ENCODE results near the gene TTYH1. TPM values are rescaled to one million over a fixed set of nuclear protein-coding genes. Genes with fewer than 3 reads are reported as not detected.
A peak's percentile ranks its signal among the peaks of the same experiment; 100 is the strongest.

TTYH1 gene
- total and polyA plus RNA-seq, 9 of the 15 experiments (the other 6 are each of a cell fraction or from before 2014, with no cell fraction given) = 0.08 TPM; not detected in 8

DNA sequence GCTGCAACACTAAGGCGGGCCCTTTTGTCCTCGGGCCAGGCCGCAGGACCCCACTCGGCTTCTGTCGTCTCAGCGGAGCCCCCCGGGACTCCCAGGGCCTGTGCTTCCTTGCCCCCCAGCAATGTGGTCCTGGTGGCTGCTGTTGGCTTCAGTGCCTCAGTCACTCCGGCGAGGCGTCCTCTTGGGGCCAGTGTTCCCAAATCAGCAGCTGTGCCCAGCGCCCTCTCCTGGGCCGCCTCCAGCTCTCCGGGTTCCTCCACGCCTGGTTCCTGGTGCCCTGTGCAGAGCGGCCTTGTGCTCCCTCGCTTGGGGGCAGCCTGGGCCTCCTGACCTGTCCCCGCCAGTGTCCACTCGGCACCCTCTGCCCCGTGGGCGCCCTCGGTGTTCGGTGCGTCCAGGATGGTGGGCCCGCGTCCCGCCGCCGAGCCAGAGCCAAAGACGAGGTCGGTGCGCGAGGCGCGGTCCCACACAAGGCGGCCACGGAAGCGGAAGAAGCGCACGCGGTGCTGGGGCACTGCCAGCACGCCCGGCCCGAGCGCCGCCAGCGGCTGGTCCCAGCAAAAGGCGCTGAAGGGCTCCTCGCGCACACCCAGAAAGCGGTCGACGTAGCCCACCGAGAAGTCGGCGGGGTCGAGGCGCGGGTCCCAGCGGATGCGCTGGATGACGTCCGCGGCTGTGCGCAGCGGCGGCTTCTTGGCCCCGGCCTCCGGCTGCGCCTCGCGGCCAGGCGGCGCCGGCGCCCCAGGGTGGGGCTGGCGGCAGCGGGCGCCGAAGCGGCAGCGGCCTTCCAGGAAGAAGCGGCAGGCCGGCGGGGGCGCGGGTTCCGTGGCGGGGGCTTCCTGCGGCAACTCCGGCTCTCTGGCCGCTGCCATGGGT is 47.6 kb downstream of the TTYH1 start (continued):
- TF ChIP-seq, protein P1, sequence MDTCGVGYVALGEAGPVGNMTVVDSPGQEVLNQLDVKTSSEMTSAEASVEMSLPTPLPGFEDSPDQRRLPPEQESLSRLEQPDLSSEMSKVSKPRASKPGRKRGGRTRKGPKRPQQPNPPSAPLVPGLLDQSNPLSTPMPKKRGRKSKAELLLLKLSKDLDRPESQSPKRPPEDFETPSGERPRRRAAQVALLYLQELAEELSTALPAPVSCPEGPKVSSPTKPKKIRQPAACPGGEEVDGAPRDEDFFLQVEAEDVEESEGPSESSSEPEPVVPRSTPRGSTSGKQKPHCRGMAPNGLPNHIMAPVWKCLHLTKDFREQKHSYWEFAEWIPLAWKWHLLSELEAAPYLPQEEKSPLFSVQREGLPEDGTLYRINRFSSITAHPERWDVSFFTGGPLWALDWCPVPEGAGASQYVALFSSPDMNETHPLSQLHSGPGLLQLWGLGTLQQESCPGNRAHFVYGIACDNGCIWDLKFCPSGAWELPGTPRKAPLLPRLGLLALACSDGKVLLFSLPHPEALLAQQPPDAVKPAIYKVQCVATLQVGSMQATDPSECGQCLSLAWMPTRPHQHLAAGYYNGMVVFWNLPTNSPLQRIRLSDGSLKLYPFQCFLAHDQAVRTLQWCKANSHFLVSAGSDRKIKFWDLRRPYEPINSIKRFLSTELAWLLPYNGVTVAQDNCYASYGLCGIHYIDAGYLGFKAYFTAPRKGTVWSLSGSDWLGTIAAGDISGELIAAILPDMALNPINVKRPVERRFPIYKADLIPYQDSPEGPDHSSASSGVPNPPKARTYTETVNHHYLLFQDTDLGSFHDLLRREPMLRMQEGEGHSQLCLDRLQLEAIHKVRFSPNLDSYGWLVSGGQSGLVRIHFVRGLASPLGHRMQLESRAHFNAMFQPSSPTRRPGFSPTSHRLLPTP (IDR thresholded peaks at IDR 0.05; ENCODE audit: borderline replicate concordance, extremely low read depth, insufficient read length) = no peak
- TF ChIP-seq GTF2E2 (tag; IDR thresholded peaks at IDR 0.05) (no peak), NR2C2 (CRISPR knock-in tag; IDR thresholded peaks at IDR 0.05) (no peak), NR2C2 (tag; IDR thresholded peaks at IDR 0.05) (no peak), SUPT5H (IDR thresholded peaks at IDR 0.05) (peak; percentile 79), KAT2B (IDR thresholded peaks at IDR 0.05; ENCODE audit: low read depth, low read length) (no peak), HDAC3 (IDR thresholded peaks at IDR 0.05; ENCODE audit: borderline replicate concordance, partially characterized antibody) (no peak), RBBP5 (IDR thresholded peaks at IDR 0.05; ENCODE audit: borderline replicate concordance, insufficient read depth, low read length, poor library complexity, severe bottlenecking) (peak; percentile 39), ESRRB (CRISPR knock-in tag; IDR thresholded peaks at IDR 0.05; ENCODE audit: borderline replicate concordance) (0 out of 2 replicates have a peak, but pooled peaks have one; percentile 36), CHD1 (IDR thresholded peaks at IDR 0.05; ENCODE audit: low read length) (peak; percentile 56), TEAD2 (tag; IDR thresholded peaks at IDR 0.05) (no peak), TOE1 (IDR thresholded peaks at IDR 0.05; ENCODE audit: borderline replicate concordance) (no peak), TOE1 (CRISPR knock-in tag; IDR thresholded peaks at IDR 0.05; ENCODE audit: borderline replicate concordance, low read depth) (no peak), LCOR (CRISPR knock-in tag; IDR thresholded peaks at IDR 0.05) (no peak), ZNF146 (CRISPR knock-in tag; IDR thresholded peaks at IDR 0.05; ENCODE audit: unreplicated experiment) (no peak), POLR2G (IDR thresholded peaks at IDR 0.05; ENCODE audit: low read depth, low read length) (peak; percentile 83), RBFOX2 (IDR thresholded peaks at IDR 0.05; ENCODE audit: low read depth, low read length) (peak; percentile 71), ZNF23 (CRISPR knock-in tag; IDR thresholded peaks at IDR 0.05) (no peak)
- TF ChIP-seq, protein P2, sequence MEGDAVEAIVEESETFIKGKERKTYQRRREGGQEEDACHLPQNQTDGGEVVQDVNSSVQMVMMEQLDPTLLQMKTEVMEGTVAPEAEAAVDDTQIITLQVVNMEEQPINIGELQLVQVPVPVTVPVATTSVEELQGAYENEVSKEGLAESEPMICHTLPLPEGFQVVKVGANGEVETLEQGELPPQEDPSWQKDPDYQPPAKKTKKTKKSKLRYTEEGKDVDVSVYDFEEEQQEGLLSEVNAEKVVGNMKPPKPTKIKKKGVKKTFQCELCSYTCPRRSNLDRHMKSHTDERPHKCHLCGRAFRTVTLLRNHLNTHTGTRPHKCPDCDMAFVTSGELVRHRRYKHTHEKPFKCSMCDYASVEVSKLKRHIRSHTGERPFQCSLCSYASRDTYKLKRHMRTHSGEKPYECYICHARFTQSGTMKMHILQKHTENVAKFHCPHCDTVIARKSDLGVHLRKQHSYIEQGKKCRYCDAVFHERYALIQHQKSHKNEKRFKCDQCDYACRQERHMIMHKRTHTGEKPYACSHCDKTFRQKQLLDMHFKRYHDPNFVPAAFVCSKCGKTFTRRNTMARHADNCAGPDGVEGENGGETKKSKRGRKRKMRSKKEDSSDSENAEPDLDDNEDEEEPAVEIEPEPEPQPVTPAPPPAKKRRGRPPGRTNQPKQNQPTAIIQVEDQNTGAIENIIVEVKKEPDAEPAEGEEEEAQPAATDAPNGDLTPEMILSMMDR (IDR thresholded peaks at IDR 0.05 in 2 of 3, conservative IDR thresholded peaks at IDR 0.05 in 1 of 3; ENCODE audit: insufficient read depth in 2 of 3, low read depth in 1 of 3, low read length in 3 of 3) = no peak; a peak in 1 of 6 replicates
- TF ChIP-seq, protein P3, sequence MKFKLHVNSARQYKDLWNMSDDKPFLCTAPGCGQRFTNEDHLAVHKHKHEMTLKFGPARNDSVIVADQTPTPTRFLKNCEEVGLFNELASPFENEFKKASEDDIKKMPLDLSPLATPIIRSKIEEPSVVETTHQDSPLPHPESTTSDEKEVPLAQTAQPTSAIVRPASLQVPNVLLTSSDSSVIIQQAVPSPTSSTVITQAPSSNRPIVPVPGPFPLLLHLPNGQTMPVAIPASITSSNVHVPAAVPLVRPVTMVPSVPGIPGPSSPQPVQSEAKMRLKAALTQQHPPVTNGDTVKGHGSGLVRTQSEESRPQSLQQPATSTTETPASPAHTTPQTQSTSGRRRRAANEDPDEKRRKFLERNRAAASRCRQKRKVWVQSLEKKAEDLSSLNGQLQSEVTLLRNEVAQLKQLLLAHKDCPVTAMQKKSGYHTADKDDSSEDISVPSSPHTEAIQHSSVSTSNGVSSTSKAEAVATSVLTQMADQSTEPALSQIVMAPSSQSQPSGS (CRISPR knock-in tag; IDR thresholded peaks at IDR 0.05) = no peak

Data from K562 (cell line).